Type B pancreatic cell (in vitro differentiated cells): ENCODE results near the gene OR1J1. TPM values are rescaled to one million over a fixed set of nuclear protein-coding genes. Genes with fewer than 3 reads are reported as not detected.

ENCODE experiments used
- DNase-seq: peaks from one replicate; pipeline ENCODE4 v3.0.0; 2021; ENCODE audit warnings: mixed read lengths; ENCODE audit not compliant: unreplicated experiment; ENCODE audit errors: extremely low spot score
- H3K27ac Mint-ChIP-seq: 2 replicates; pipeline ENCODE4 v1.8.0; 2021; ENCODE audit warnings: mild to moderate bottlenecking, mixed read lengths
- H3K27me3 Mint-ChIP-seq: 2 replicates; pipeline ENCODE4 v1.8.0; 2021; ENCODE audit warnings: mixed read lengths
- H3K36me3 Mint-ChIP-seq: 2 replicates; pipeline ENCODE4 v1.8.0; 2021; ENCODE audit warnings: mixed read lengths
- H3K4me1 Mint-ChIP-seq: one replicate; pipeline ENCODE4 v1.8.0; 2021; ENCODE audit warnings: mixed read lengths; ENCODE audit not compliant: unreplicated experiment
- H3K4me3 Mint-ChIP-seq: 2 replicates; pipeline ENCODE4 v1.8.0; 2021; ENCODE audit warnings: mild to moderate bottlenecking, mixed read lengths
- H3K9me3 Mint-ChIP-seq: 2 replicates; pipeline ENCODE4 v1.8.0; 2021; ENCODE audit warnings: mixed read lengths
- CTCF ChIP-seq: fragments of 200-600 bp; sonication (generic); conservative IDR thresholded peaks from 2 replicates; pipeline ENCODE4 v1.5.0; 2021; ENCODE audit warnings: antibody characterized with exemption, mild to moderate bottlenecking
- total RNA-seq: library from RNA; stranded (reverse); gene quantifications from 2 replicates; pipeline ENCODE4 v1.2.1, GENCODE V29; 2021; ENCODE audit warnings: low replicate concordance

Gene OR1J1
- total RNA-seq, 1 donor from 2014 or later = not detected

- H3K4me1 Mint-ChIP-seq = no peaks in the 10 kb centered on the region
- TF ChIP-seq CTCF = no peak
- H3K27me3 Mint-ChIP-seq = peaks cover 41% of the 10 kb centered on the region
- peaks cover 8% of the 10 kb centered on the region for H3K9me3 Mint-ChIP-seq
- peaks cover 4% of the 10 kb centered on the region for H3K36me3 Mint-ChIP-seq
- H3K4me3 Mint-ChIP-seq = no peak overlapping the region
- DNase-seq = no peak
- no peak overlapping the region for H3K27ac Mint-ChIP-seq
Observed at GRCh38 chr9:122457787-122458186, 19.9 kb downstream of the OR1J1 start.

GRCh38 chr9:122456123-122456522 lies 21.6 kb downstream of the OR1J1 start:
- Mint-ChIP-seq H3K27me3 (peaks cover 29% of the 10 kb centered on the region), H3K27ac (no peak overlapping the region), H3K36me3 (peaks cover 4% of the 10 kb centered on the region), H3K4me3 (no peak overlapping the region), H3K4me1 (no peaks in the 10 kb centered on the region), H3K9me3 (peaks cover 8% of the 10 kb centered on the region)
- DNase-seq = no peak
- no peak for TF ChIP-seq CTCF

- no peak for TF ChIP-seq CTCF
- Mint-ChIP-seq H3K27me3 (peaks cover 17% of the 10 kb centered on the region), H3K4me1 (no peaks in the 10 kb centered on the region), H3K27ac (no peak overlapping the region), H3K9me3 (peaks cover 4% of the 10 kb centered on the region), H3K4me3 (no peak overlapping the region), H3K36me3 (peaks cover 4% of the 10 kb centered on the region)
- no peak for DNase-seq
Observed at GRCh38 chr9:122453677-122454135, 24.0 kb downstream of the OR1J1 start.

GRCh38 chr9:122446819-122447484 lies 30.8 kb downstream of the OR1J1 start:
- no peak overlapping the region for H3K4me3 Mint-ChIP-seq
- TF ChIP-seq CTCF = no peak
- no peak overlapping the region for H3K27ac Mint-ChIP-seq
- H3K27me3 Mint-ChIP-seq = peaks cover 28% of the 10 kb centered on the region
- H3K9me3 Mint-ChIP-seq = peaks cover 7% of the 10 kb centered on the region
- DNase-seq = no peak
- H3K4me1 Mint-ChIP-seq = no peaks in the 10 kb centered on the region
- H3K36me3 Mint-ChIP-seq = no peaks in the 10 kb centered on the region

- H3K36me3 Mint-ChIP-seq = no peaks in the 10 kb centered on the region
- H3K27me3 Mint-ChIP-seq = peaks cover 38% of the 10 kb centered on the region
- DNase-seq = no peak
- H3K27ac Mint-ChIP-seq = no peak overlapping the region
- H3K4me3 Mint-ChIP-seq = no peak overlapping the region
- peaks cover 7% of the 10 kb centered on the region for H3K9me3 Mint-ChIP-seq
- no peak for TF ChIP-seq CTCF
- no peaks in the 10 kb centered on the region for H3K4me1 Mint-ChIP-seq
Observed at GRCh38 chr9:122445155-122445749, 32.5 kb downstream of the OR1J1 start.
